BLaER1 treated with 17β-estradiol and CSF1 and Interleukin-3, amounts not matched to agents 10 nM and 100 nM (cell line): Measurements from ENCODE around the gene ALDOC.
"Not testable (repeated sequence)": the region's sequence is repeated elsewhere in the genome, so short reads cannot be mapped to it uniquely, and the experiment has no call there.

Experiments used
- H3K27ac ChIP-seq, 11 experiments: shearing (Covaris generic); formaldehyde crosslinking; 2 replicates each; pipeline ENCODE4 v1.8.1; 2022
- H3K27me3 ChIP-seq, 11 experiments: shearing (Covaris generic); formaldehyde crosslinking; 2 replicates each; pipeline ENCODE4 v1.8.1; 2022
- H3K36me3 ChIP-seq, 11 experiments: shearing (Covaris generic); formaldehyde crosslinking; 2 replicates each; pipeline ENCODE4 v1.8.1; 2022
- H3K4me1 ChIP-seq, 10 experiments: shearing (Covaris generic); formaldehyde crosslinking; 2 replicates each; pipeline ENCODE4 v1.8.1; 2022
- H3K4me2 ChIP-seq, 11 experiments: shearing (Covaris generic); formaldehyde crosslinking; 2 replicates each; pipeline ENCODE4 v1.8.1; 2022
- H3K4me3 ChIP-seq, 10 experiments: shearing (Covaris generic); formaldehyde crosslinking; 2 replicates each; pipeline ENCODE4 v1.8.1; 2022
- H3K9ac ChIP-seq, 11 experiments: shearing (Covaris generic); formaldehyde crosslinking; 2 replicates each; pipeline ENCODE4 v1.8.1; 2022
- H3K9me3 ChIP-seq, 11 experiments: shearing (Covaris generic); formaldehyde crosslinking; replicated peaks in 1 of 11; 2 replicates each; pipeline ENCODE4 v1.8.1; 2022
- H4K20me1 ChIP-seq, 11 experiments: shearing (Covaris generic); formaldehyde crosslinking; 2 replicates each; pipeline ENCODE4 v1.8.1; 2022
- Cebpa-rat ChIP-seq, 11 experiments: shearing (Covaris generic); IDR thresholded peaks; 2 replicates each; pipeline ENCODE4 v1.8.1; 2022

ALDOC gene

GRCh38 chr17:28578246-28579195 lies 1.8 kb upstream of the ALDOC start:
- TF ChIP-seq Cebpa-rat (IDR thresholded peaks at IDR 0.05) = no peak
- H3K27ac ChIP-seq = no peak overlapping the region
- H3K9ac ChIP-seq = no peak overlapping the region
- peaks cover 0 to 25% (median 6%) of the 10 kb centered on the region in 11 experiments; a peak in 8 of 22 replicates for H4K20me1 ChIP-seq
- H3K9me3 ChIP-seq = no peaks in the 10 kb centered on the region
- no peaks in the 10 kb centered on the region for H3K27me3 ChIP-seq
- no peak overlapping the region for H3K4me3 ChIP-seq
- H3K36me3 ChIP-seq = peaks cover 43 to 80% (median 73%) of the 10 kb centered on the region in 11 experiments
- peaks cover 16 to 26% (median 20%) of the 10 kb centered on the region in 10 experiments; a peak in 19 of 20 replicates for H3K4me1 ChIP-seq
- no peak overlapping the region for H3K4me2 ChIP-seq

- peak overlapping the region; percentile 36 to 85 (median 69); a peak in 20 of 22 replicates for H3K4me2 ChIP-seq
- H3K4me1 ChIP-seq = peaks cover 18 to 37% (median 26%) of the 10 kb centered on the region in 10 experiments; a peak in 19 of 20 replicates
- no peaks in the 10 kb centered on the region for H3K27me3 ChIP-seq
- no peak overlapping the region; a peak in 1 of 22 replicates for H3K9ac ChIP-seq
- TF ChIP-seq Cebpa-rat (IDR thresholded peaks at IDR 0.05) = no peak
- H3K4me3 ChIP-seq = no peak overlapping the region
- peaks cover 33 to 77% (median 63%) of the 10 kb centered on the region in 11 experiments for H3K36me3 ChIP-seq
- peaks cover 0 to 20% (median 6%) of the 10 kb centered on the region in 11 experiments; a peak in 7 of 22 replicates for H4K20me1 ChIP-seq
- H3K9me3 ChIP-seq = no peaks in the 10 kb centered on the region
- H3K27ac ChIP-seq = peak overlapping the region in 7 of 11 experiments; percentile 13 to 57 (median 49); a peak in 10 of 22 replicates
Observed at GRCh38 chr17:28577466-28577824, 750 bp upstream of the ALDOC start.

- Histone ChIP-seq H3K4me2 (peak overlapping the region; percentile 48 to 82 (median 77)), H3K36me3 (peaks cover 24 to 66% (median 52%) of the 10 kb centered on the region in 11 experiments), H3K9ac (peak overlapping the region in 4 of 11 experiments; percentile 21 to 46 (median 40); a peak in 5 of 22 replicates), H3K4me1 (peaks cover 24 to 46% (median 34%) of the 10 kb centered on the region in 10 experiments), H3K4me3 (peak overlapping the region in 9 of 10 experiments; percentile 19 to 53 (median 35); a peak in 11 of 20 replicates), H4K20me1 (peaks cover 0 to 16% (median 6%) of the 10 kb centered on the region in 11 experiments; a peak in 7 of 22 replicates)
- not testable (repeated sequence) for H3K27me3 ChIP-seq, H3K27ac ChIP-seq, H3K9me3 ChIP-seq
Observed at GRCh38 chr17:28576016-28576415, 679 bp downstream of the ALDOC start.

GRCh38 chr17:28575126-28575795 lies 1.4 kb downstream of the ALDOC start:
- Histone ChIP-seq H4K20me1 (peaks cover 0 to 18% (median 6%) of the 10 kb centered on the region in 11 experiments; a peak in 10 of 22 replicates), H3K4me2 (peak overlapping the region; percentile 48 to 82 (median 77); a peak in 21 of 22 replicates), H3K9me3 (no peaks in the 10 kb centered on the region), H3K4me3 (peak overlapping the region in 2 of 10 experiments; percentile 32 to 36; a peak in 3 of 20 replicates), H3K36me3 (peaks cover 24 to 58% (median 44%) of the 10 kb centered on the region in 11 experiments), H3K4me1 (peaks cover 28 to 50% (median 39%) of the 10 kb centered on the region in 10 experiments), H3K27me3 (no peaks in the 10 kb centered on the region), H3K27ac (no peak overlapping the region), H3K9ac (peak overlapping the region in 1 of 11 experiments; percentile 38; a peak in 2 of 22 replicates)
- no peak for TF ChIP-seq Cebpa-rat (IDR thresholded peaks at IDR 0.05)

- Histone ChIP-seq H3K4me2 (peak overlapping the region in 1 of 11 experiments; percentile 81; a peak in 3 of 22 replicates), H3K36me3 (peaks cover 19 to 53% (median 37%) of the 10 kb centered on the region in 11 experiments), H4K20me1 (peaks cover 0 to 25% (median 11%) of the 10 kb centered on the region in 11 experiments; a peak in 10 of 22 replicates), H3K9ac (0 out of 22 replicates have a peak overlapping the region, but pooled peaks of 1 of the 11 experiments have one; percentile 13), H3K9me3 (no peaks in the 10 kb centered on the region), H3K4me1 (peaks cover 35 to 58% (median 47%) of the 10 kb centered on the region in 10 experiments), H3K27ac (no peak overlapping the region), H3K4me3 (no peak overlapping the region), H3K27me3 (no peaks in the 10 kb centered on the region)
- TF ChIP-seq Cebpa-rat (IDR thresholded peaks at IDR 0.05) = no peak
Observed at GRCh38 chr17:28574526-28574925, 2.2 kb downstream of the ALDOC start.

GRCh38 chr17:28573966-28574480 lies 2.7 kb downstream of the ALDOC start:
- H3K9me3 ChIP-seq = no peaks in the 10 kb centered on the region
- peaks cover 40 to 62% (median 52%) of the 10 kb centered on the region in 10 experiments for H3K4me1 ChIP-seq
- no peak overlapping the region for H3K9ac ChIP-seq
- no peak overlapping the region for H3K4me2 ChIP-seq
- TF ChIP-seq Cebpa-rat (IDR thresholded peaks at IDR 0.05) = no peak
- peaks cover 0 to 30% (median 13%) of the 10 kb centered on the region in 11 experiments; a peak in 10 of 22 replicates for H4K20me1 ChIP-seq
- no peak overlapping the region for H3K27ac ChIP-seq
- H3K36me3 ChIP-seq = peaks cover 14 to 53% (median 34%) of the 10 kb centered on the region in 11 experiments
- H3K27me3 ChIP-seq = no peaks in the 10 kb centered on the region
- H3K4me3 ChIP-seq = no peak overlapping the region

- Histone ChIP-seq H3K4me1 (peaks cover 45 to 62% (median 56%) of the 10 kb centered on the region in 10 experiments), H3K4me2 (peak overlapping the region in 1 of 11 experiments; percentile 85; a peak in 2 of 22 replicates), H3K9ac (no peak overlapping the region), H4K20me1 (peaks cover 2 to 31% (median 13%) of the 10 kb centered on the region in 11 experiments; a peak in 11 of 22 replicates), H3K4me3 (no peak overlapping the region), H3K9me3 (no peaks in the 10 kb centered on the region), H3K27me3 (no peaks in the 10 kb centered on the region), H3K36me3 (peaks cover 9 to 49% (median 32%) of the 10 kb centered on the region in 11 experiments), H3K27ac (no peak overlapping the region)
- no peak for TF ChIP-seq Cebpa-rat (IDR thresholded peaks at IDR 0.05)
Observed at GRCh38 chr17:28573521-28573920, 3.2 kb downstream of the ALDOC start.

GRCh38 chr17:28573040-28573380 lies 3.7 kb downstream of the ALDOC start:
- Histone ChIP-seq H3K4me2 (peak overlapping the region in 8 of 11 experiments; percentile 84 to 95 (median 88); a peak in 9 of 22 replicates), H3K36me3 (peaks cover 4 to 44% (median 27%) of the 10 kb centered on the region in 11 experiments; a peak in 21 of 22 replicates), H3K27ac (no peak overlapping the region), H3K9me3 (no peaks in the 10 kb centered on the region), H3K27me3 (no peaks in the 10 kb centered on the region), H3K4me1 (peaks cover 50 to 65% (median 60%) of the 10 kb centered on the region in 10 experiments), H4K20me1 (peaks cover 4 to 31% (median 17%) of the 10 kb centered on the region in 11 experiments; a peak in 11 of 22 replicates), H3K9ac (no peak overlapping the region), H3K4me3 (no peak overlapping the region)
- no peak for TF ChIP-seq Cebpa-rat (IDR thresholded peaks at IDR 0.05)
